Epithelial cell of proximal tubule (primary cell): ENCODE results near the gene HBS1L. TPM values are rescaled to one million over a fixed set of nuclear protein-coding genes. Genes with fewer than 3 reads are reported as not detected.

Experiments
- DNase-seq: peaks from one replicate; pipeline ENCODE4 v3.0.0-alpha.2; 2011; ENCODE audit warnings: low read depth
- H3K4me3 ChIP-seq: 2 replicates; pipeline ENCODE4 v1.5.1; 2011; ENCODE audit warnings: low read depth, mild to moderate bottlenecking, low read length
- total RNA-seq: library from RNA; depleted of rRNA; stranded (reverse); fragments of >200 nt; gene quantifications from 2 replicates; pipeline ENCODE4 v1.2.3, GENCODE V29; 2015
- TF ChIP-seq, protein P1 (sequence below): conservative IDR thresholded peaks from 2 replicates; pipeline ENCODE4 v1.5.1; 2012; ENCODE audit warnings: low read depth, mild to moderate bottlenecking, low read length

Gene HBS1L
- total RNA-seq, 1 donor from 2014 or later = 91.7 TPM

DNA sequence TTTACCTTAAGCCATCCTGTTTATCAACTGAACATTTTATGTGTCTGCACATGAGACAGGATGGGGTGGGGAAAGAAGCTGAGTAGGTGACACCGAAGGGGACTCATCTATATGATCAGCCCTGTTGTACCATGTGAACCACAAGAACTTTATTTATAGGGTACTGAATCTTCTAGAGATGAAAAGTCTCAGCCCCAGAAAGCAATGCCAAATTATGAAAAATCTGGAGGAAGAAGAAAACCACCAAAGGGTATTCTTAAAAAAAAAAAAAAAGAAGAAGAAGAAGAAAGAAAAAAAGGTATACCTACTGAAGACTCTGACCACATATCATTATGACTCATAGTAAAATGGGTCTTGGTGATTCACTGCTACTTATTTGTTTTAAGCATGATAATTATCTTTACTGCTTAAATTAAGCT, 39.8 kb upstream of the HBS1L start:
- H3K4me3 ChIP-seq = no peak overlapping the region
- TF ChIP-seq, protein P1, sequence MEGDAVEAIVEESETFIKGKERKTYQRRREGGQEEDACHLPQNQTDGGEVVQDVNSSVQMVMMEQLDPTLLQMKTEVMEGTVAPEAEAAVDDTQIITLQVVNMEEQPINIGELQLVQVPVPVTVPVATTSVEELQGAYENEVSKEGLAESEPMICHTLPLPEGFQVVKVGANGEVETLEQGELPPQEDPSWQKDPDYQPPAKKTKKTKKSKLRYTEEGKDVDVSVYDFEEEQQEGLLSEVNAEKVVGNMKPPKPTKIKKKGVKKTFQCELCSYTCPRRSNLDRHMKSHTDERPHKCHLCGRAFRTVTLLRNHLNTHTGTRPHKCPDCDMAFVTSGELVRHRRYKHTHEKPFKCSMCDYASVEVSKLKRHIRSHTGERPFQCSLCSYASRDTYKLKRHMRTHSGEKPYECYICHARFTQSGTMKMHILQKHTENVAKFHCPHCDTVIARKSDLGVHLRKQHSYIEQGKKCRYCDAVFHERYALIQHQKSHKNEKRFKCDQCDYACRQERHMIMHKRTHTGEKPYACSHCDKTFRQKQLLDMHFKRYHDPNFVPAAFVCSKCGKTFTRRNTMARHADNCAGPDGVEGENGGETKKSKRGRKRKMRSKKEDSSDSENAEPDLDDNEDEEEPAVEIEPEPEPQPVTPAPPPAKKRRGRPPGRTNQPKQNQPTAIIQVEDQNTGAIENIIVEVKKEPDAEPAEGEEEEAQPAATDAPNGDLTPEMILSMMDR = no peak
- DNase-seq = no peak

GRCh38 chr6:135093578-135093977, 39.0 kb upstream of the HBS1L start:
- TF ChIP-seq, protein P1 = no peak
- H3K4me3 ChIP-seq = no peak overlapping the region
- no peak for DNase-seq

GRCh38 chr6:135092724-135093123, 38.1 kb upstream of the HBS1L start:
- TF ChIP-seq, protein P1 = no peak
- DNase-seq = no peak
- no peak overlapping the region for H3K4me3 ChIP-seq

- no peak overlapping the region for H3K4me3 ChIP-seq
- DNase-seq = no peak
- TF ChIP-seq, protein P1 = no peak
Measured at GRCh38 chr6:135090819-135091218, 36.2 kb upstream of the HBS1L start.

- DNase-seq = no peak
- TF ChIP-seq, protein P1 = no peak
- H3K4me3 ChIP-seq = no peak overlapping the region
Measured at GRCh38 chr6:135089901-135090300, 35.3 kb upstream of the HBS1L start.

GRCh38 chr6:135088818-135089809, 34.5 kb upstream of the HBS1L start:
- DNase-seq = peak; percentile 80
- H3K4me3 ChIP-seq = peak overlapping the region; percentile 27
- TF ChIP-seq, protein P1 = peak; percentile 56
